RWPE2 (cell line): ENCODE results near the gene TMEM147.

Experiments
- ATAC-seq: fragments of 200-7000 bp; cut with Tn5 transposase; 3 replicates; pipeline ENCODE4 v1.9.1; 2021; ENCODE audit warnings: low read depth
- DNase-seq: peaks from one replicate; pipeline ENCODE4 v3.0.0-alpha.2; 2020; ENCODE audit warnings: low spot score
- H3K27ac ChIP-seq: fragments of 450-650 bp; 2 replicates; pipeline ENCODE4 v1.5.1; 2017; ENCODE audit warnings: mild to moderate bottlenecking; ENCODE audit not compliant: poor library complexity, severe bottlenecking
- H3K27me3 ChIP-seq: fragments of 250-450 bp; sonication (Bioruptor Pico); 2 replicates; pipeline ENCODE4 v1.5.1; 2021; ENCODE audit warnings: mild to moderate bottlenecking, moderate library complexity; ENCODE audit not compliant: insufficient read depth, poor library complexity, severe bottlenecking
- H3K36me3 ChIP-seq: fragments of 250-450 bp; sonication (Bioruptor Pico); 2 replicates; pipeline ENCODE4 v1.5.1; 2020; ENCODE audit warnings: low read depth, mild to moderate bottlenecking, moderate library complexity
- H3K4me1 ChIP-seq: fragments of 250-450 bp; sonication (Bioruptor Pico); 2 replicates; pipeline ENCODE4 v1.5.1; 2021; ENCODE audit warnings: mild to moderate bottlenecking, moderate library complexity; ENCODE audit not compliant: insufficient read depth, poor library complexity, severe bottlenecking
- H3K4me3 ChIP-seq: fragments of 250-450 bp; sonication (Bioruptor Pico); 2 replicates; pipeline ENCODE4 v1.5.1; 2021; ENCODE audit warnings: mild to moderate bottlenecking, moderate library complexity; ENCODE audit not compliant: severe bottlenecking
- H3K9me3 ChIP-seq: fragments of 250-450 bp; sonication (Bioruptor Pico); 2 replicates; pipeline ENCODE4 v1.5.1; 2021; ENCODE audit warnings: mild to moderate bottlenecking, moderate library complexity; ENCODE audit not compliant: severe bottlenecking
- TF ChIP-seq, protein P1 (sequence below): fragments of 450-650 bp; IDR thresholded peaks from one replicate; pipeline ENCODE4 v1.5.1; 2017; ENCODE audit warnings: mild to moderate bottlenecking, moderate library complexity; ENCODE audit not compliant: poor library complexity, severe bottlenecking

Gene TMEM147

DNA sequence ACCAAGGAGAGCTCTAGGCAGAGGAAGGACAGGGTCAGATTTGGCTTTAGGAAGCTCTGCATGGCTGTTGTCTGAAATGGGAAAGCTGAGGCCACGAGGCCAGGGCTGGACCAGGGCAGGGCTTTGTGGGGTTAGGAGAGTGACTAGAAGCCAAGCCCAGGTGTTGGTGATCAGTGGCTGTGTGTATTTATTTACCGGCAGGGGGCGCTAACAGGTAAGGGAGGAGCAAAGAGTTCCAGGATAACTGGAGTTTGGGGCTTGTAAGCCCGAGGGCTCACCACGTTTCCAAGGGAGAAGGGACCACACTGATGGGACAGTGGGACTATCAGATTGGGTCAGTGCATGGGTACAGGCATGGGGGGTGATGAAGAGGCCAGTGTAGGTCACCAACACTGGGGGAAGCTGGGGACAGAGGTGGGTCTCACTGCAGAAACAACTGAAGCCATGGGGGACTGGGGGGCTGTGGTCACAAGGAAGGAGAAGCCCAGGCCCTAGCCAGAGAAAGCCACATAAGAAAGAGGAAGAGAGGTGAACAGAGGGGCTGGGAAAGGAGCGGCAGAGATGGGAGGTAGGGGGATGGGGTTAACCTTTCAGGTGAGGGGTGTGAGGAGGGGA lies 3.9 kb downstream of the TMEM147 start:
- Histone ChIP-seq H3K9me3 (no peaks in the 10 kb centered on the region), H3K27ac (no peak overlapping the region), H3K27me3 (no peaks in the 10 kb centered on the region), H3K4me1 (peaks cover 6% of the 10 kb centered on the region), H3K4me3 (no peak overlapping the region), H3K36me3 (peaks cover 17% of the 10 kb centered on the region)
- no peak for DNase-seq
- peak; percentile 18; the same call in 1 of the 3 replicates for ATAC-seq
- TF ChIP-seq, protein P1, sequence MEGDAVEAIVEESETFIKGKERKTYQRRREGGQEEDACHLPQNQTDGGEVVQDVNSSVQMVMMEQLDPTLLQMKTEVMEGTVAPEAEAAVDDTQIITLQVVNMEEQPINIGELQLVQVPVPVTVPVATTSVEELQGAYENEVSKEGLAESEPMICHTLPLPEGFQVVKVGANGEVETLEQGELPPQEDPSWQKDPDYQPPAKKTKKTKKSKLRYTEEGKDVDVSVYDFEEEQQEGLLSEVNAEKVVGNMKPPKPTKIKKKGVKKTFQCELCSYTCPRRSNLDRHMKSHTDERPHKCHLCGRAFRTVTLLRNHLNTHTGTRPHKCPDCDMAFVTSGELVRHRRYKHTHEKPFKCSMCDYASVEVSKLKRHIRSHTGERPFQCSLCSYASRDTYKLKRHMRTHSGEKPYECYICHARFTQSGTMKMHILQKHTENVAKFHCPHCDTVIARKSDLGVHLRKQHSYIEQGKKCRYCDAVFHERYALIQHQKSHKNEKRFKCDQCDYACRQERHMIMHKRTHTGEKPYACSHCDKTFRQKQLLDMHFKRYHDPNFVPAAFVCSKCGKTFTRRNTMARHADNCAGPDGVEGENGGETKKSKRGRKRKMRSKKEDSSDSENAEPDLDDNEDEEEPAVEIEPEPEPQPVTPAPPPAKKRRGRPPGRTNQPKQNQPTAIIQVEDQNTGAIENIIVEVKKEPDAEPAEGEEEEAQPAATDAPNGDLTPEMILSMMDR = peak; percentile 79

DNA sequence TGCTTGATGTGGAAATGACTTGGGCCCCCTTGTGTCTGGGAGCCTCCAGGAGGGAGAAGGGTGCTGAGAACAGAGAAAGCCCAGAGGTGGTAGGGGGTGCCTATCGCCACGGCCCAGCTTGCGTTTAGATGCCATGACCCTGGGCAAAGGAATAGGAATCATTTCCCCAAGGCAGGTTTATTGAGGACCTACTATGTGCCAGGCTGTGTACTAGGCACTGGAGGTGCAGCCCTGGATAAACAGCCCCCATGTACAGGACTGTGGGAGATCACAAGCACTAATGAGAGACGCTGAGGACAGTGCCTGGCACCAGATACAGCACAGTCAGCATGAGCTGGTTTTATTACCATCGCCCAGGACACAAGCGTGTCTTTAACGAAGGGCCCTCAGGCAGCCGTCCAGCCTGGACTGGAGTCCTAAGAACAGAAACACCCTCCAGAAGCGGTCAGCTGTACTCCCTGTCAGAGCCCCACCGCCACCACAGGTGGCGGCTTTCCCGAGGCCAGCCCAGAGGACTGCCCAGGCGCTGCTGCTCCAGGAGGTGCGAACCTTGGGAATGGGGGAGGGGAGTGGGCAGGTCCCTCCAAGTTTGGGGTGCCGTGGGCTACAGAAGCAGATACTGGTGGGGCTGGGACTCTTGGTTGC lies 4.6 kb downstream of the TMEM147 start:
- Histone ChIP-seq H3K9me3 (no peaks in the 10 kb centered on the region), H3K4me3 (no peak overlapping the region), H3K36me3 (peaks cover 17% of the 10 kb centered on the region), H3K4me1 (peaks cover 6% of the 10 kb centered on the region), H3K27ac (no peak overlapping the region), H3K27me3 (no peaks in the 10 kb centered on the region)
- no peak for DNase-seq
- ATAC-seq = no peak
- TF ChIP-seq, protein P1 = no peak

DNA sequence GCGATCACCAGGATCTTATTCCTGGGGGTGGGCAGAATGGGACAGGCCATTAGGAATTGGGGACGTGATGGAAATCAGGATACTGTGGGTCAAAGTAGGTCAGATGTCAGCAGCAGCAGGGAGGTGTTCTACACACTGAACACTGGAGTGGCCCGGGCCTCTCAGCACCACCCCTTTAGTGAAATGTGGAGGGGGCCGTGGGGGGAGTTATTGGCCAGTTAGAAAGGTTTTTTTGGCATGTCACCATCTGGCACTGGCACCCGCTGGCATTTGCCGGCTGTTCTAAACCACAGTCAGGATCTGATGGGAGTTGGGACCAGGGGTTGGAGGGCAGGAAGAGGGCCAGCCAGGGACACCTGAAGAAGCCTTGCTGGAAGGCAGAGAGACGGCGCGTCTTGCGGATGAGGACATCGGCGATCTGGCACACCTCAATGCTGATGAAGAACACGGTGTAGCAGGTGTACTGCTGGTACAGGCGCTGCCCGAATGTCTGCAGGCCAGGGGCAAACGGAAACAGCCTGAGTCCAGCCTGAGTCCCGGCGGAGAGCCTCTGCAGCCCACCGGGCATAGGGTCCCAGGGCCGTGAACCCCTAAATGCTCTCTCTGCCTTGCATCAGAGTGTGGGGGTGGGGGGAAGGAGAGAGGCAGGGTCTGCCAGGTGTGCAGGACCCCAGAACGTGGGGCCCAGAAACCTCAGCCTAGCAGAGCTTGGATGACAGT lies 5.8 kb downstream of the TMEM147 start:
- ATAC-seq = no peak

DNA sequence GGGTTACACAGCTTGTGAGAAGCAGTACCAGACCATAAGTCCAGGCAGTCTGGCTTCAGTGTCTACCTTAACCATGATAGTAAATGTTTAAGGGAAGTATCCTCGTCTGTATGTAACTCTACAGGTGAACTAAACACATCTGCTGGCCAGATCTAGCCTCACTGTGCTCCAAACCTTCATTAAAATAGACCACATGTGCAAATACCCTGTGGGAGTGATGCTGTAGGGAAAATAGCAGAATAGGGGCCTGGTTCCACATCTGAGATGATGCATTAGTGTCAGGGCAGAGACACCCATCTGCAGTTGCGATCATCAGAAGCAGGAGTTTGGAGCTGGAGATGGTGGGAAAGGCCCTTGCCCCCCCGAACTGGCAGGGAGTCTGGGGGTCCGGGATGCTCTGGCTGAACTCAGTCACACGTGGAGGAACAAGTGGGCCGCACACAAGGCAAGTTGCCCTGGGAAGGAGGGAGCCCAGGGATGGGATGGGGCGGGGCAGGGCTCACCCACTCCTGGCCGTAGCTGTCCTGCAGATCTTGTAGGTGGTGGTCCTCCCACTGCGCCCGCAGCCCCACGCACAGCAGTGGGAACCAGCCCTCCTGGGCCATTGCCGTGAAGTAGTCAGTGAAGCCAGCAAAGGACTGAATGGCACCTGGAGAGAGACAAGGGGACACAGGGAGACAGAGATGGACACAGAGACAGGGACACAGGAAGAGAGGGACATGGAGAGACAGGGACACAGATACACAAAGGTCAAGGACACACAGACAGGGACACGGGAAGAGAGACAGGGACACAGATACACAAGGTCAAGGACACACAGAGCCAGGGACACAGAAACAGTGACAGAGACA lies 7.3 kb downstream of the TMEM147 start:
- ATAC-seq (no peak), DNase-seq (no peak)
- Histone ChIP-seq H3K36me3 (peaks cover 1% of the 10 kb centered on the region), H3K4me1 (no peaks in the 10 kb centered on the region), H3K27ac (no peak overlapping the region), H3K9me3 (no peaks in the 10 kb centered on the region), H3K27me3 (no peaks in the 10 kb centered on the region), H3K4me3 (no peak overlapping the region)
- TF ChIP-seq, protein P1 = no peak

More for the DNA sequence above, 5.8 kb downstream of the TMEM147 start:
- H3K4me3 ChIP-seq = no peak overlapping the region
- H3K36me3 ChIP-seq = peaks cover 17% of the 10 kb centered on the region
- H3K27me3 ChIP-seq = no peaks in the 10 kb centered on the region
- no peak overlapping the region for H3K27ac ChIP-seq
- TF ChIP-seq, protein P1 = no peak
- H3K9me3 ChIP-seq = no peaks in the 10 kb centered on the region
- peaks cover 4% of the 10 kb centered on the region for H3K4me1 ChIP-seq
- DNase-seq = no peak
